Trophoblast cell (in vitro differentiated cells and primary cell): ENCODE data around the gene SP110.

Source experiments
- DNase-seq, 2 donors: peaks; one replicate each; pipeline ENCODE4 v3.0.0-alpha.2; 2016
- H2AFZ ChIP-seq: 2 replicates; pipeline ENCODE4 v1.6.1; 2013; ENCODE audit warnings: low read length, moderate library complexity, mild to moderate bottlenecking; ENCODE audit not compliant: insufficient read depth, poor library complexity
- H2AK5ac ChIP-seq: 2 replicates; pipeline ENCODE4 v1.6.1; 2013; ENCODE audit warnings: mild to moderate bottlenecking, low read length
- H2BK120ac ChIP-seq: 2 replicates; pipeline ENCODE4 v1.6.1; 2013; ENCODE audit warnings: low read length, mild to moderate bottlenecking, moderate library complexity; ENCODE audit not compliant: insufficient read depth, poor library complexity
- H2BK12ac ChIP-seq: 2 replicates; pipeline ENCODE4 v1.6.1; 2013; ENCODE audit warnings: mild to moderate bottlenecking, low read length, moderate library complexity
- H2BK5ac ChIP-seq: 2 replicates; pipeline ENCODE4 v1.6.1; 2013; ENCODE audit warnings: low read length, low read depth, moderate library complexity, mild to moderate bottlenecking; ENCODE audit not compliant: poor library complexity
- H3K14ac ChIP-seq: 2 replicates; pipeline ENCODE4 v1.6.1; 2013; ENCODE audit warnings: mild to moderate bottlenecking, low read length
- H3K18ac ChIP-seq: 2 replicates; pipeline ENCODE4 v1.6.1; 2013; ENCODE audit warnings: mild to moderate bottlenecking, low read length
- H3K23ac ChIP-seq: 2 replicates; pipeline ENCODE4 v1.6.1; 2013; ENCODE audit warnings: low read length
- H3K27ac ChIP-seq: 2 replicates; pipeline ENCODE4 v1.5.1; 2013; ENCODE audit warnings: low read depth, mild to moderate bottlenecking, inconsistent platforms, low read length, moderate library complexity
- H3K27me3 ChIP-seq: 2 replicates; pipeline ENCODE4 v1.6.1; 2013; ENCODE audit warnings: inconsistent platforms, mild to moderate bottlenecking, low read length, moderate library complexity; ENCODE audit not compliant: insufficient read depth
- H3K36me3 ChIP-seq, 2 experiments: 1 replicate in 1 of 2; 2 replicates in 1 of 2; pipeline ENCODE4 v1.6.1; 2013; ENCODE audit warnings: low read length in 2 of 2, mild to moderate bottlenecking in 2 of 2, moderate library complexity in 1 of 2; ENCODE audit not compliant: insufficient read depth in 2 of 2, control insufficient read depth in 1 of 2
- H3K4ac ChIP-seq: 2 replicates; pipeline ENCODE4 v1.6.1; 2013; ENCODE audit warnings: low read depth, mild to moderate bottlenecking, low read length, moderate library complexity
- H3K4me1 ChIP-seq, 2 experiments: 1 replicate in 1 of 2; 2 replicates in 1 of 2; pipeline ENCODE4 v1.6.1; 2013; ENCODE audit warnings: low read length in 2 of 2, mild to moderate bottlenecking in 2 of 2, moderate library complexity in 1 of 2; ENCODE audit not compliant: insufficient read depth in 2 of 2, control insufficient read depth in 1 of 2
- H3K4me2 ChIP-seq: 2 replicates; pipeline ENCODE4 v1.6.1; 2013; ENCODE audit warnings: inconsistent platforms, mild to moderate bottlenecking, low read length, moderate library complexity
- H3K4me3 ChIP-seq: 2 replicates; pipeline ENCODE4 v1.5.1; 2013; ENCODE audit warnings: mild to moderate bottlenecking, low read depth, low read length, inconsistent platforms
- H3K79me1 ChIP-seq: one replicate; pipeline ENCODE4 v1.6.1; 2013; ENCODE audit warnings: low read length
- H3K79me2 ChIP-seq: 2 replicates; pipeline ENCODE4 v1.6.1; 2013; ENCODE audit warnings: low read length, mild to moderate bottlenecking; ENCODE audit not compliant: control insufficient read depth, insufficient read depth, poor library complexity
- H3K9ac ChIP-seq: 2 replicates; pipeline ENCODE4 v1.6.1; 2013; ENCODE audit warnings: mild to moderate bottlenecking, low read length
- H3K9me3 ChIP-seq: 2 replicates; pipeline ENCODE4 v1.6.1; 2013; ENCODE audit warnings: low read depth, mild to moderate bottlenecking, control low read depth, inconsistent platforms, low read length; ENCODE audit not compliant: insufficient read depth
- H4K12ac ChIP-seq: 2 replicates; pipeline ENCODE4 v1.6.1; 2013; ENCODE audit warnings: low read depth, mild to moderate bottlenecking, low read length, moderate library complexity
- H4K8ac ChIP-seq: 2 replicates; pipeline ENCODE4 v1.6.1; 2013; ENCODE audit warnings: low read depth, mild to moderate bottlenecking, low read length, moderate library complexity
- H4K91ac ChIP-seq: one replicate; pipeline ENCODE4 v1.6.1; 2013; ENCODE audit warnings: low read depth, mild to moderate bottlenecking, low read length, moderate library complexity
- WGBS: extraction: QIAGEN DNeasy Blood & Tissue Kit; methylation state at CpG from one replicate; pipeline ENCODE4 v1.1.7; 2013; ENCODE audit warnings: missing lambda C conversion rate; ENCODE audit not compliant: insufficient read length, insufficient coverage; ENCODE audit errors: extremely low coverage; 5-methylcytosine and 5-hydroxymethylcytosine counted together

Gene SP110

DNA sequence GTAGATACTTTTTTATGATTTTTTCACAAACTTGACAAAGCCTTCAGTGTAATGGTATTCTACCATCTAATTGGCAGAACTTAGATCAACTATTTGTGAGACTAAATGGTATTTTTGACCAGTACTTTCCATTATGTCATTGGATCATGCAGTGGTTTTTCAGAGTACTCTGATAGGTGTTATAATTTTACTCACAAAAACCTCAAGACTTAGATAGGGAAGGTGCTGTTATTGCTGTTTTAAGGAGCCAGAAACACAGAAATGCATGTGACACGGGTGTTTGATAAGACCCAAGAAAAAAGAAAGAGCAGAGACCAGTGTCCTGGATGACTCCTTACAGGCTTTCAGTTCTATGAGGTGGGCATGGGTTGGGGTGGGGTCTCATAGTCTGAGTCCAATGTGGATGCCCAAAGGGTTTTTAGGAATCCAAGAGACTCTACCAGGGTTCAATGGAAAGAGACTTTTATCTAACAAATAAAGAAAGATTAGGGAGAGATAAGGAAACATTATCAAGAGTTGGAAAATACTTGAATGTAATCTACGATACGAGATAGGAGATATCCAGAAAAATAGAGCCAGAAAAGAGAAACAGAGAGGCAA, 37.0 kb upstream of the SP110 start:
- Histone ChIP-seq H2BK5ac (no peak overlapping the region), H3K27ac (no peak overlapping the region), H3K27me3 (no peaks in the 10 kb centered on the region), H2AK5ac (no peak overlapping the region), H3K79me1 (no peaks in the 10 kb centered on the region), H3K18ac (no peak overlapping the region), H3K4me1 (no peaks in the 10 kb centered on the region), H4K8ac (no peak overlapping the region), H3K14ac (no peak overlapping the region), H3K23ac (no peak overlapping the region), H2AFZ (no peak overlapping the region), H2BK12ac (no peak overlapping the region), H3K36me3 (no peaks in the 10 kb centered on the region), H3K4me2 (no peak overlapping the region), H3K9ac (no peak overlapping the region), H3K9me3 (no peaks in the 10 kb centered on the region), H3K79me2 (no peaks in the 10 kb centered on the region), H2BK120ac (no peak overlapping the region), H4K12ac (no peak overlapping the region), H3K4ac (no peak overlapping the region), H4K91ac (no peak overlapping the region), H3K4me3 (no peak overlapping the region)
- no peak for DNase-seq
- WGBS = no CpG with 5 or more reads among the region's 3 CpGs

DNA sequence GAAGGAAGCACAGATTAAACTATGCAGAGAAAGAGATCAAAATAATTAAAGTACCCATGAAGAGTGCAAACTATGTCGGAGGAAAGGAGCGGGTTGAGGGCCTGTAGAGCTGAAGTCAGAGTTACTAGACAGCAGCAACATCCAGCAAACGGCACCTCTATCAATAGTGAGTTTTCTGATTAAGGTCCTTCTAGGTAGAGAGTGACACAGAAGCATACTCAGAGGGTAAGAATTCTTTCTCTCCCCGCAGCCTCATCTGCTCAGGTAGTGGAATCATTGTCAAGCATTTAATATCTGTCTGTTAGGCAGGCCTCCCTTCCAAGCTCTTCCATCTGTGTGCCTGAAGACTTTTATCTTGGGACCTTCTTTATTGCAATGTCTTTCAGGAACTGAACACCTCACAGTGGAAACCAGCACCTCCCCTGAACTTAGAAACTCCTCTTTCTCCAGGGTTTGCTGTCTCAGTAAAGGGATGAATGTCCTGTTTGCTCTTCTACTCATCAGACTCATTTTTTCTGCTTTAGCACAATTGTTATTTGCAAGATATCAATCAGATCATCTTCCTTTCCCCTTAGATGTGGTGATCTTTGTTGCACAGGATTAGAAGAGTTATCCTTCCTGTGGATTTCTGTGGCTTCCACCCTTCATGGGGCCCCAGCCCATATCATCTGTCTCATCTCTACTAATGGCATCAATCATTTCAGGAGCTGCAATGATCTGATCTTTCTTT, 34.5 kb upstream of the SP110 start:
- no peak overlapping the region for H2AFZ ChIP-seq
- no peak overlapping the region for H3K4me3 ChIP-seq
- H3K14ac ChIP-seq = no peak overlapping the region
- H3K79me2 ChIP-seq = no peaks in the 10 kb centered on the region
- H4K8ac ChIP-seq = no peak overlapping the region
- H2BK120ac ChIP-seq = no peak overlapping the region
- H3K9ac ChIP-seq = no peak overlapping the region
- no CpG with 5 or more reads among the region's 4 CpGs for WGBS
- H4K91ac ChIP-seq = no peak overlapping the region
- no peak overlapping the region for H4K12ac ChIP-seq
- no peak overlapping the region for H3K27ac ChIP-seq
- no peaks in the 10 kb centered on the region for H3K27me3 ChIP-seq
- no peak overlapping the region for H3K18ac ChIP-seq
- no peak overlapping the region for H3K4me2 ChIP-seq
- H3K9me3 ChIP-seq = no peaks in the 10 kb centered on the region
- H2BK12ac ChIP-seq = no peak overlapping the region
- H3K23ac ChIP-seq = no peak overlapping the region
- H2BK5ac ChIP-seq = no peak overlapping the region
- H3K4me1 ChIP-seq = no peaks in the 10 kb centered on the region
- DNase-seq = no peak
- H2AK5ac ChIP-seq = no peak overlapping the region
- no peaks in the 10 kb centered on the region for H3K79me1 ChIP-seq
- no peaks in the 10 kb centered on the region for H3K36me3 ChIP-seq
- H3K4ac ChIP-seq = no peak overlapping the region

GRCh38 chr2:230250231-230250630, 30.4 kb upstream of the SP110 start:
- no peaks in the 10 kb centered on the region for H3K9me3 ChIP-seq
- no peaks in the 10 kb centered on the region for H3K79me2 ChIP-seq
- H3K14ac ChIP-seq = no peak overlapping the region

GRCh38 chr2:230246206-230246605, 26.4 kb upstream of the SP110 start:
- DNase-seq = no peak
- no peaks in the 10 kb centered on the region for H3K9me3 ChIP-seq
- no peak overlapping the region for H3K14ac ChIP-seq
- no peak overlapping the region for H3K4me3 ChIP-seq
- no peak overlapping the region for H3K9ac ChIP-seq
- no peaks in the 10 kb centered on the region for H3K79me2 ChIP-seq
- no peak overlapping the region for H4K8ac ChIP-seq
- H4K12ac ChIP-seq = no peak overlapping the region
- H2BK5ac ChIP-seq = no peak overlapping the region
- no peak overlapping the region for H3K4ac ChIP-seq
- H3K27me3 ChIP-seq = no peaks in the 10 kb centered on the region
- no peak overlapping the region for H2AK5ac ChIP-seq
- no CpG with 5 or more reads among the region's 3 CpGs for WGBS
- no peak overlapping the region for H4K91ac ChIP-seq
- no peak overlapping the region for H2BK12ac ChIP-seq
- H3K23ac ChIP-seq = no peak overlapping the region
- H3K18ac ChIP-seq = no peak overlapping the region
- no peaks in the 10 kb centered on the region for H3K79me1 ChIP-seq
- H3K4me1 ChIP-seq = no peaks in the 10 kb centered on the region
- no peaks in the 10 kb centered on the region for H3K36me3 ChIP-seq
- H2BK120ac ChIP-seq = no peak overlapping the region
- H2AFZ ChIP-seq = no peak overlapping the region
- no peak overlapping the region for H3K27ac ChIP-seq
- no peak overlapping the region for H3K4me2 ChIP-seq

More at GRCh38 chr2:230250231-230250630, 30.4 kb upstream of the SP110 start:
- Histone ChIP-seq H3K9ac (no peak overlapping the region), H3K4me2 (no peak overlapping the region), H2AK5ac (no peak overlapping the region), H2BK12ac (no peak overlapping the region), H3K4me3 (no peak overlapping the region), H4K8ac (no peak overlapping the region), H2BK5ac (no peak overlapping the region), H2AFZ (no peak overlapping the region), H3K4ac (no peak overlapping the region), H3K79me1 (no peaks in the 10 kb centered on the region), H2BK120ac (no peak overlapping the region), H4K12ac (no peak overlapping the region), H3K18ac (no peak overlapping the region), H3K36me3 (no peaks in the 10 kb centered on the region), H3K4me1 (no peaks in the 10 kb centered on the region), H4K91ac (no peak overlapping the region), H3K27me3 (no peaks in the 10 kb centered on the region), H3K23ac (no peak overlapping the region), H3K27ac (no peak overlapping the region)
- no peak for DNase-seq
- no CpG with 5 or more reads among the region's 2 CpGs for WGBS
